HG03095 (cell line): ENCODE data around the gene MUTYH.
"Not testable (repeated sequence)": the region's sequence is repeated elsewhere in the genome, so short reads cannot be mapped to it uniquely, and the experiment has no call there.

ENCODE experiments used
- ATAC-seq: cut with Tn5 transposase; IDR thresholded peaks from one replicate; pipeline ENCODE4 v1.9.1; 2021; ENCODE audit warnings: moderate library complexity; ENCODE audit not compliant: unreplicated experiment

The MUTYH gene

DNA sequence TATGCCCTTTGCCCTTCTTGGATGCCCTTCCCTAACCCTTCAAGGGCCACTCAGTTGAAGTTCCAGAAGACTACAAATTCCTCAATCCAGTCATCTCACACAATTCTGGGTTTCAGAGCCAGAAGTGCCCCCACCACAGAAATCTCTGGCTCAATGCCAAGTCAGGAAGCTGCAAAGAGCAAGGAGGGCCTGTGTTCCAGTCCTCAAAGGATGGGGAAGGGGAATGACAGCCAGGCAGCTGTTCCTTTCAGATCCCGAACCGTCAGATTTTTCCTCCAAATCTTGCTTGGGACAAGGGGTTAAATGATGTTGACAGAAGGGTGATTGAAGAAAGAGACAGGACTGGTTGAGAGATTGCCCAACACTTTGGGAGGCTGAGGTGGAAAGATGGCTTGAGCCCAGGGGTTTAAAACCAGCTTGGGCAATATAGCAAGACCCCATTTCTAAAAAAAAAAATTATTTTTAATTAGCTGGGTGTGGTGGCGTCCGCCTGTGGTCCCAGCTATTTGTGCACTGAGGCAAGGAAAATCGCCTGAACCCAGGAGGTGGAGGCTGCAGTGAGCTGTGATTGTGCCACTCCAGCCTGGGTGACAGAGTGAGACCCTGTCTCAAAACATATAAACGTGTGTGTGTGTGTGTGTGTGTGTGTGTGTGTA lies 14.3 kb downstream of the MUTYH start:
- no peak for ATAC-seq

GRCh38 chr1:45322486-45323040 lies 17.7 kb downstream of the MUTYH start:
- no peak for ATAC-seq

GRCh38 chr1:45321444-45321843 lies 18.8 kb downstream of the MUTYH start:
- no peak for ATAC-seq

GRCh38 chr1:45319761-45320160 lies 20.5 kb downstream of the MUTYH start:
- ATAC-seq = no peak

GRCh38 chr1:45317166-45317565 lies 23.1 kb downstream of the MUTYH start:
- no peak for ATAC-seq

DNA sequence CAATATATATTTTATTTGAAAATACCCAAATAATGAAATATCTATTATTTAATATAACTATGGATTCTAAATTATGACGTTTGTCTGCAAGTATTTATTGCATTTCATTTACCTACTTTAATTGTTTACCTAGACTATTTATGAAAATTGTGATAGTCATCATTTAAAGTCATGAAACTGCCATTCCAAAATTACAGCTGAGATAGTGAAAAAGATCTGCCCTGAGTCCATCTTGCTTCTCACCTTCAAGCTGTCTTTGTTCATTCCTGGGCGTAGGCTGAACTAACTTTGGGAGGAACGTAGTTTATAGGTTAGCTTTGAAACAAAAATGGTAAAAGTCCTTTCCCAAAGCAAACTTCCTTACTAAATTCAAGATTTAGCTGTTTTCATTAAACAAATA lies 26.0 kb downstream of the MUTYH start:
- ATAC-seq = no peak

GRCh38 chr1:45306905-45307304 lies 33.3 kb downstream of the MUTYH start:
- no peak for ATAC-seq

- no peak for ATAC-seq
Observed at GRCh38 chr1:45306319-45306718, 33.9 kb downstream of the MUTYH start.

GRCh38 chr1:45305231-45305630 lies 35.0 kb downstream of the MUTYH start:
- no peak for ATAC-seq

GRCh38 chr1:45304311-45305081 lies 35.7 kb downstream of the MUTYH start:
- ATAC-seq = peak; percentile 1

GRCh38 chr1:45303520-45304310 lies 36.5 kb downstream of the MUTYH start:
- peak; percentile 64 for ATAC-seq

DNA sequence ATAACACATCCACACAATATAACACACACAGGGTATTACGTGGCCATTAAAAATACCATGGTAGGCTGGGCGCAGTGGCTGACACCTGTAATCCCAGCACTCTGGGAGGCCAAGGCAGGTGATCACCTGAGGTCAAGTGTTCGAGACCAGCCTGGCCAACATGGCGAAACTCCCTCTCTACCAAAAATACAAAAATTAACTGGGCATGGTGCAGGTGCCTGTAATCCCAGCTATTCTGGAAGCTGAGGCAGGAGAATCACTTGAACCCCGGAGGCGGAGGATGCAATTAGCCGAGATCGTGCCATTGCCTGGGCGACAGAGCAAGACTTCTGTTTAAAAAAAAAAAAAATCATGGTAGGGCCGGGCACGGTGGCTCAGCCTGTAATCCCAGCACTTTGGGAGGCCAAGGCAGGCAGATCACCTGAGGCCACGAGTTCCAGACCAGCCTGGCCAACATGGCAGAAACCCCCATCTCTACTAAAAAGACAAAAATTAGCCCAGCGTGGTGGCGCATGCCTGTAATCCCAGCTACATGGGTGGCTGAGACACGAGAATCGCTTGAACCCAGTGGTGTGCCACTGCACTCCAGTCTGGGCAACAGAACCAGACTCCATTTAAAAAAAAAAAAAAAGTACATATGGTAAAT lies 37.6 kb downstream of the MUTYH start:
- ATAC-seq = no peak

GRCh38 chr1:45300669-45300997 lies 39.6 kb downstream of the MUTYH start:
- no peak for ATAC-seq

DNA sequence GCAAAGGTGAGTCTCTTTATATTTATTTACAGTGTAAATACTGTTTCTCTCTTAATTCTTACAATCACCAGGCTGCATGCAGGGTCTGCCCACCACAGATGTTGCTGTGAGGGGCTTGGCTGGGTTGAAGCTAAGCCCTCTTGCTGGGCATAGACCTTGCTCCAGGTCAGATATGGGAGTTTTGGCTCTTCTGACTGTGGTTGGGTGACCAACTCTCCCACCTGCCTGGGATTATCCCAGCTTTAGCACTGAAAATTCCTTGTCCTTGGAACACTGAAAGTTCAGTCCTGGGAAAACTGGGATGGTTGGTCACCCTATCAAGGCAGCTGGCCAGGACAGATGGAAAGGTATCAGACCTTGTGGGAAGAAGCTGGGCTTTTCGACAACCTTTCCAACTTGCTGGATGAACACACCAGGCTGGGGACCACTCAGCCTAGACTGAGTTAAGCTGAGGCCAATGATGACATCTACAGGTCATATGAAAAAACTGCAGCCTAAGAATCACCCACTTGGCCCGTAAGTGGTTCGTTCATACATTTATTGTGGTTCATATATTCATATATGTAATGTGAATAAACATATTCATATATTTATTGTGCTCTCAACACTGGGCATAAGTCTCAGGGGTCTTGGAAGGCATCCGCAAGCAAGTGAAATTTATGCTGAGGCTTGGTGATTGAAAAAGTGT lies 40.1 kb downstream of the MUTYH start:
- ATAC-seq = no peak

- no peak for ATAC-seq
Observed at GRCh38 chr1:45299296-45299695, 40.9 kb downstream of the MUTYH start.

DNA sequence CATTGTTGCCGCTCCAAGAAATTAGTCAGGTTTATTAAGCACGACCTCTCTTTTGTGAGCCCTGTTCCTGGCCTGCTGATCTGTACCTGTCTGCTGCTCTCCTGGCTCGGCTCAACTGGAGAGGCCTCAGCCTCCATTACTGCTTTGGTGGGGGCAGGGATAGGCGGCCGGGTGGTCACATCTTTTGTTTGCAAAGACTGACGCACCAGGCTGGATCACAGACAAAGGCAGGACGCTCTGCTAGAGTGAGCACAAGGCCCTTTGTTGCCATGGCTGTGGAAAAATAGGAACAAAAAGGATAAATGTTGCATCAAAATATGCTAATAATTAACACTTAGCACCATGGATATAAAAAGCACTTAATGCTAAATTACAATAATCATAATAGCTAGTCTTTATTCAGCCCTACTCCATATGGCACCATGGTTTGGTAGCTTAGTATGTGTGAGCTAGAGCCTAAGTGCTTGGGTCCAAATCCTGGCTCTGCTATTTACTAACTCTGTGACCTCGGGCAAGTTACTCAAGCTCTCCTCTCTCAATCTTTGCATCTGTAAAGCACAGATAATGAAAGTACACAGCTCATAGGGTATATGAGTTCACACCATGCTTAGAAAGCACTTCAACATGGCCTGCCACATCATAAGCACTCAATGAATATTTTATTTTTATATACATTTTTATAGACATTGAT lies 42.4 kb downstream of the MUTYH start:
- ATAC-seq = no peak

DNA sequence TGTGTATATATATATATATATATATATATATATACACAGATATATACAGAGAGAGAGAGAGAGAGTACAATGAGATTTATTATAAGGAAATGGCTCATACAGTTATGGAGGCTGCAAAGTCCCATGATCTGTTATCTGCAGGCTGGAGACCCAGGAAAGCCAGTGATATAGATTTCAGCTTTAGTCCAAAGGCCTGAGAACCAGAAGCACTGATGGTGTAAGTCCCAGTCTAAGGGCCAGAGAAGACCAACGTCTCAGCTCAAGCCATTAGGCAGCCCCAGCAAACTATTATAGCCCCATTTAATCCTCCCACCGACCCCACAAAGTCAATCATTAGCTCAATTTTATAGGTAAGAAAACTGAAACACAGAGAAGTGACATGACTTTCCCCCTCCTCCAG lies 48.5 kb downstream of the MUTYH start:
- no peak for ATAC-seq

DNA sequence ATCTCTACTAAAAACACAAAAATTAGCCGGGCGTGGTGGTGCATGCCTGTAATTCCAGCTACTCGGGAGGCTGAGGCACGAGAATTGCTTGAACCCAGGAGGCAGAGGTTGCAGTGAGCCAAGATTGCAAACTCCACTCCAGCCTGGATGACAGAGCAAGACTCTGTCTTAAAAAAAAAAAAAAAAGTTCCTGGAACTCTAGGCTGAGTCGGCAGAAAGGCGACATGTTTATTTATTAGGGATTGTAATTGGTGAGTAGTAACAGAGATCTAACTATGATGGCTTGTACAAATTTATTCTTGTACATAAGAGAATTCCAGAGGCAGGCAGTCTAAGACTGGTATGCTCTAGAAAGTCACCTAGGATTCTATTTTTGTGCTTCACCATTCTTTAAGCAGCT lies 49.2 kb downstream of the MUTYH start:
- not testable (repeated sequence) for ATAC-seq

GRCh38 chr1:45286521-45286920 lies 53.7 kb downstream of the MUTYH start:
- ATAC-seq = not testable (repeated sequence)

- not testable (repeated sequence) for ATAC-seq
Observed at GRCh38 chr1:45284858-45285257, 55.4 kb downstream of the MUTYH start.
